HG02973 (cell line): ENCODE data around the gene IMP3.
A peak's percentile ranks its signal among the peaks of the same experiment; 100 is the strongest.

Experiments
- ATAC-seq: cut with Tn5 transposase; IDR thresholded peaks from one replicate; pipeline ENCODE4 v1.9.1; 2021; ENCODE audit warnings: moderate library complexity; ENCODE audit not compliant: unreplicated experiment

The IMP3 gene

DNA sequence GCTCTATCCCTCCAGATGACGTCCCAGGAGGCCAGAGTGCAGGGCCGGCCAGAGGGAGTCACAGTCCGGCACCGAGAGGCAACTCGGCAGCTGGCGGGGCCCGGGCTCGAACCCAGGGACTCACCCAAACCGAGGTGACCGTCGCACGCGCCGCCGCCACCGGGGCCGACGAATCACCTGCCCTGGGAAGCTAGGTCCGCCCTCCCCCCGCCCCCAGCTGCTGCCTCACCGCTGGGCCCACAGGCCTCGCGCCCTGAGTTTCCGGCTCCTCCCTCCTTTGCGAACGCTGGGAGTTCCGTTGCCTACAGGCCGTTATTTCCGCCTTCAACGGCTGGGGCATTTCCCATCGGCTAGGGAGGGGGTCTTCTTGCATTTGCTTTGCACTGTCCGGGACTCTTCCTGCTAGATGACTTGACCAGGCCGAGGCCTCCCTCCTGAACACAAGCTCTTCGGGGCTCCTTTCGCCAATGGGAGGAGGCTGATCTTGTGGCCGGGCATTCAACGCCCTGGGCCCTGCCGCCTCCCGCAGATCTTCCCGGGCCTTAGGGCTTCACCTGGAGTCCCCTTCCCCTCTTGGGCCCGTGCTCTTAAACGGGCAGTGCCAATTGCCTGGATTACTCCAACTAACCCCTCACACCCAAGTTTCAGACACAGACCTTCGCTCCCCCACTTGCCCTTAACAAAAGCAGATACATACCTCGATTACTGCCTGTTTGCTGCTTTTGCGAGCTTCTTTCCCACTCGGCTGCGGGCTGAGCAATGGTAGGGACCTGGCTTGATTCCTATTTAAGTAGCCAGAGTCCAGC is 14.3 kb downstream of the IMP3 start, which contains the start of gene SNUPN:
SNUPN (minus strand) TSS at position 184 of the 806 bp plus-strand sequence. CDS start 4,674 bp downstream, outside the sequence.
- ATAC-seq, result peak; percentile 67

DNA sequence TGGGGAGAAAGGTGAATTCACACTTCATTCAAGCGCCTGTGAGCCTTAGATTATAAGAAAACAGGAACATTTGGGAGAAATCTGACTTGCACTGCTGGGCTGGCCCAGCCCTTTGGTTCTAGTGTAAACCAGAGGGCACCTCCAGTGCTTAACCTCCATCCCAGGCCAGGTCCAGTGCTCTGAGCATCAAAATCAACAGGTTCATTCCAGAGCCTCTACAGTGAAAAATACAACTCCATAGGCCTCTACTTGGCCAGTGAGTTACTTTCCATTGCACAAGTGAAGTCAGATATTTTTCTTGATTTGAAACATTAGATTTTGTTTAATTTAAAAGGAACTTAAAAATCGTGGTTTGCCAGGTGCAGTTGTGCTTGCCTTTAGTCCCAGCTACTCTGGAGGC is 17.5 kb downstream of the IMP3 start:
- ATAC-seq, result no peak

- ATAC-seq, result no peak
Observed at GRCh38 chr15:75620841-75621391, 19.1 kb downstream of the IMP3 start.

DNA sequence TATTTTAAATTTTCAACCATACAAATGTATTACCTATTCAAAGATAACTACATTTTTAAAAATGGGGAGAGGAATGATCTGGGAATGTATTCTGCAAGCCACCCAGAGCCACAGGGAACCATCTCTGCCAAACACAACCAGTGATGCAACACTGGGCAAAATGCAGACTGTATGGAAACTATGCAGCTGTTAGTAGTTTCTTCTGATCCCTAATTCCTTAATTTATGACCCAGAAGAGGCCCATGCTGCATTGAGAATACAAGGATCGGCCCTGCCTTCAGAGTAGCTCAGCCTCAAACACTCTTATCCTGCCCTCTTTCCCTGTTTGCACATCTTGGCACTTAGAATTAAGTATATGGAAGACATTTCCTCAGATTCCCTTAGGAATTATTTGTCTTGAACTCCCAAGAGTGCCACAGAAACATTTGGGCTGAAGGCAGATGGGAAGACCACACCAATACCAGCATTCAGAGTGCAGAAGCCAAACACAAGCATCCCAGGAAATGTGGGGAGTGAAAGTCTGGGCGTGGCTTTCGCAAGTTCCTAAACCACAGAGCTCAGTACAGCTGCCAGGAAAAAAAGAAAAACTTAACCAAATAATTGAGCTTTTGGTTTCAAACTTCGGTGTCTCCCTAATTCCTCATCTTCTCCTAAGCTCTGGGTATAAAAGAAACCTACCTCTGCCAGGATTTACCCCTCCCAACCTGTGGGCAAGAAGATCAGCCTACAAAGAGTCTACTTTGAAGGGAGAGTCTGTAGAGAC is 19.8 kb downstream of the IMP3 start:
- no peak for ATAC-seq

DNA sequence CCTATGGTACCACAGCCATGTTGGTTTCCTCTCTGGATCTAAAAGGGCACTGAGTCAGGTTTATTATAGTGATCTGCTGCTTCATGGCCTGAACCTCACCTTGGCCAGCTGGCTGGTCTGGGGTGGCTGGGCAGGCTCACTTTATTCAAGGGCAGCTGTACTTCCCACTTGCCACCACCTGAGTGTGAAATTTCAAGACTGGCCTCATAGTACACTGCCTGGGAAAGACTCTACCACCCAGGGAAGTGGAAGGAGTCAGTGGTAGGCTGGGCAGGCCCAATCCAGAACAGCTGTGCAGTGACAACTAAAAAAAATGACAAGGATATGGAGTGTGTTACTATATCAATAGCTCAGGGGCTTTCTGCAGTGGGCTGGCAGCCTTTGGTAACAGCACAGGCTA is 23.3 kb downstream of the IMP3 start:
- no peak for ATAC-seq

GRCh38 chr15:75606711-75607699 is 33.0 kb downstream of the IMP3 start:
- no peak for ATAC-seq

GRCh38 chr15:75606026-75606425 is 34.0 kb downstream of the IMP3 start:
- no peak for ATAC-seq

- no peak for ATAC-seq
Observed at GRCh38 chr15:75599401-75599800, 40.6 kb downstream of the IMP3 start.

DNA sequence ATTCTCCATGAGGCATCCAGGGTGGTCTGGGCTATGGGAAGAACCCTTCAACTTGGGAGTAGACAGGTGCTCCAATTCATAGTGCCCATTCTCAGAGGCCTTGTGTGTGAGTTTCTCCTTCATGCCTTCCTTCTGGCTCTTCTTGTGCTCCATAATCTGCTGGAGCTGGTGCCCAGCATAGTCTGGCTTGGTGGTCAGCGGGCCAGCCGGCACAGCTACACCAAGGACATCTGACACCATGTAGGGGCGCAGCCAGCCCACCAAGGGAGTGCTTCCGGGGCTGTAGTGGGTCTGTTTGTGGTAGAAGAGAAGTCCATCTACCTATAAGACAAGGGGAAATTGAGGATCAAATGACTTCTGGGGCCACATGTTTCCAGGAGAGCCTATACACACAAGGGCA is 41.7 kb downstream of the IMP3 start:
- no peak for ATAC-seq

DNA sequence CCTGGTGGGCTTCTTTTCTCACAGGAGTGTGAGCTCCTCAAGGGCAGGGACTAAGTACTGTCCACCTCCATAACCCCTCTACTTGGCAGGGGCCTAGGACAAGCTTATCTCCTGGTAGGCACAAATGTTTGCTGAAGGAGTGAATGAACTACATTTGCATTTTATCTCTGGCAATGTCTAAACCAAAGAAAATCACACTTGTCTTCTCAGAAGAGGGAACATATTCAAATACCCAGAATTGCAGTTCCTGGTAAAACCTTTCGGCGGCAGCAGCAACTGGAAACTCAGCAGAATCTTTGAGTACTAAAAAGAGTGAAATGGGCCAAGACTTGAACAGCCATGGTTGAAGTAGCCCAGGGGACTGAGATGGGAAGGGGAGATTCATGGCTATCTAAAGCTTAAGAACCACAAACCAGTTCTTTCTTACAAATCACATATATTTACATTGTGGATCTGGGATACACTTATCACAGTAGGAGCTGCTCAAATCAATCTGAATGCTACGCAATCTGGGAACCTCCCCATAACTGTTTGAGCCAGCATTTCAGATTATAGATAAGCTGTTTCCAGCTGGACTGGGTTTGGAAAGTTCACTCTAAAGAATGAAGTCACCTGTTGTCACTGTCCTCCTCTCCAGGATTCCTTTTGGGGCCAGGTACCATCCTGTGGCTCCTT is 42.2 kb downstream of the IMP3 start:
- ATAC-seq, result no peak

- no peak for ATAC-seq
Observed at GRCh38 chr15:75596703-75597345, 43.2 kb downstream of the IMP3 start.

DNA sequence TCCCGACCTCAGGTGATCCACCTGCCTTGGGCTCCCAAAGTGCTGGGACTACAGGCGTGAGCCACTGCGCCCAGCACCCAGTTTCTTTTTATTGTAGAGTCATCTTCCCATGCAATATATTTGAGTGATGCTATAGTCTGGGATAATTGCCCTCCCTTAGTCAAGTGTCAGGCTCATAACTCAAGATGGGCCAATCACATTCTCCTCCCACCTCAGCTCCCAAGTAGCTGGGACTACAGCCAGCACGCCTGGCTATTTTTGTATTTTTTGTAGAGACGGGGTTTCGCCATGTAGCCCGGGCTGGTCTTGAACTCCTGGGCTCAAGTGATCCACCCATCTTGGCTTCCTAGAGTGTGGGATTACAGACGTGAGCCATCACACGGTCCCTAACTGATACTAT is 45.7 kb downstream of the IMP3 start:
- no peak for ATAC-seq

DNA sequence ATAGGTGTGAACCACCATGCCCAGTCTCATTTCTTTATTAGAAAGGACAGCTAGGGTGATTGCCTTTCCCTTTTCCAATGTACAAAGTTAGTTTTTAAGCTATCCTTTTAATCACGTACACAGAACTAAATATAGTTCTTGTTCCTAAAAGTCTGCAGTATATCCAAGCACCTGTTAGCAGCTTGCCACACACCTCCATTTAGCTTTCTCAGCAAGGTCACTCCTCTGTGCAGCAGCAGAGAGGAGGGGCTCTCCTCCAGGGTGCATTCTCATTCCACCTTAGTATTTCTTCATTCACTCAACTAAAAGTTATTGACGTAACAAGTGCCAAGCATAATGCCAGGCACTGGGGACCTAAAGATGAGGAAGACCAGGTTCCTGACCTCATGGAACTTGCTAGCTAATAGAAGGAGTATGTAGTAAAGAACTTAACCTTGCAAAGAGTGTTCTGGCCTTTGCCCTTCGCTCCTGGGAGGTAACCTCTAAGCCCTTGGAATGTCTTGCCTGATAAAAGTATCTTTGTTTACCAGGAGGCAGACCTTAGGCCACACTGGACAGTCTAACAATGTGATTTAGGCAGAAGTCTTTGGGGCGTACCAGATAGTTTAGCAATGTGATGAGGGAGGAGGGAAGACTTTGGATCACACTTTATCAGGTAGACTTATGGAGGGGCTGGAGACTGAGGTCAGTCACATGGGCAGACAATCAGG is 48.2 kb downstream of the IMP3 start:
- no peak for ATAC-seq

DNA sequence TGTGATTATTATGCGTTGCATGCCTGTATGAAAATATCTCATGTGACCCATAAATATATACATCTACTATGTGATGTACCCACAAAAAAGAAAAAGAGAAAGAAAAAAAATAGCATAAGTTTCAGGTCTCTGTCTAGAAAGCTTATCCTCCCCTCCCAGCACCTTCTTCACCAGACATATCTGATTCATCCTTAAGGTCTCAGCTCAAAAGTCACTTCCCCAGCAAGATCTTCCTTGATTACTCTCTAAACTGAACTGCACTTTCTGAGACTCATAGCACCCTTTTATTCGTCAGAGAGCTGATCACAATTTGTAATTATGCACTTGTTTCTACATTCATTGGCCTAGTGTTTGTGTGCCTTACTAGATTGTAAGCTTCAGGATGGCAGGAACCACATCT is 49.8 kb downstream of the IMP3 start:
- ATAC-seq, result no peak
